Activated CD8-positive, alpha-beta memory T cell treated with anti-CD3 and anti-CD28 coated beads for 36 hours (primary cell): Measurements from ENCODE around the gene ANKRD65. TPM values are rescaled to one million over a fixed set of nuclear protein-coding genes. Genes with fewer than 3 reads are reported as not detected.
"Not testable (repeated sequence)": the region's sequence is repeated elsewhere in the genome, so short reads cannot be mapped to it uniquely, and the experiment has no call there.

Experiments
- CTCF ChIA-PET: fragments of 350-600 bp; sonication (Branson Sonifier 250); formaldehyde crosslinking; loops from one replicate; lab custom pipeline; 2021; ENCODE audit warnings: antibody characterized with exemption; lab: Charles Lee
- POLR2A ChIA-PET: fragments of 350-600 bp; sonication (Branson Sonifier 250); formaldehyde crosslinking; loops from one replicate; lab custom pipeline; 2021; ENCODE audit warnings: antibody characterized with exemption; lab: Charles Lee
- total RNA-seq, 2 experiments: library from RNA; stranded (reverse); gene quantifications; one replicate each; pipeline ENCODE4 v1.2.3, GENCODE V29; 2021

Gene ANKRD65
- total RNA-seq, 2 experiments from 2014 or later = not detected

- CTCF ChIA-PET, POLR2A ChIA-PET: not testable (repeated sequence)
These were observed 25.6 kb upstream of the ANKRD65 start for GRCh38 chr1:1446631-1447030.

DNA sequence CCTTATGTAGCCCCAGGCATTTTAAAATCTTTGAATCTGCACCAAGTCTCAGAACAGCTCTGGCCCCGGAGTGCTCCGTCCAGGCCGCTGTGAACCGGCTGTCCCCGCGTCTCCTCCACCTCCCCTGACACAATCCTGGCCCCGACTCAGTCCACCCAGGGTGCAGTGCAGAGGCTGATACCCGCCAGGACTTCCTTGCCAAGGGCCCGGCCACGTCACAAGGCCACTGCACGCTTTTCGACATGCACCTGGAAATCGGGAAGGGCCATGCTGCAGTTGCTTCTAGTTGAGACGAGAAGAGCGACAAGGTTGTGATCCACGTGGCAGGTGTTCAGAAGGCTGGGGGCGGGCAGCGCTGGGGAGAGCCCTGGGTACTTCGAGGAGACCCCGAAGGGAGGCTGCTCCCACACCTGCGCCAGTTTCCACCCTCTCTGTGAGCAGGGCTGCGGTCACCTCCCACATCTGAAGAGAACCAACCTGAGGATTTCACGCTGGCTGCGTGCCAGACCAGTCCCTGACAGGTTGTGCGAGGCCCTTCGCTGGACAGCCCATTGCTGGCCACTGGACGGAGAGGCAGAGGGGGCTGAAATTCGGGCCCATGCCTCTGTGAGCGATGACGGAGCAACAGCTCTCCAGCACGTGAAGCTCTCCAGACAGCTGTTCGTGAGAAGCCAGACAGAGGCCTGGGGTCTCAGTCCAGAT, 21.1 kb upstream of the ANKRD65 start:
- POLR2A ChIA-PET = no interaction called here
- CTCF ChIA-PET = interaction anchor here (0.9 to 1.7 kb wide), 4 partner anchors 14 to 60 kb away, joined by 3 to 6 read pairs (median 4); partner anchors contain the start of gene CCNL2

DNA sequence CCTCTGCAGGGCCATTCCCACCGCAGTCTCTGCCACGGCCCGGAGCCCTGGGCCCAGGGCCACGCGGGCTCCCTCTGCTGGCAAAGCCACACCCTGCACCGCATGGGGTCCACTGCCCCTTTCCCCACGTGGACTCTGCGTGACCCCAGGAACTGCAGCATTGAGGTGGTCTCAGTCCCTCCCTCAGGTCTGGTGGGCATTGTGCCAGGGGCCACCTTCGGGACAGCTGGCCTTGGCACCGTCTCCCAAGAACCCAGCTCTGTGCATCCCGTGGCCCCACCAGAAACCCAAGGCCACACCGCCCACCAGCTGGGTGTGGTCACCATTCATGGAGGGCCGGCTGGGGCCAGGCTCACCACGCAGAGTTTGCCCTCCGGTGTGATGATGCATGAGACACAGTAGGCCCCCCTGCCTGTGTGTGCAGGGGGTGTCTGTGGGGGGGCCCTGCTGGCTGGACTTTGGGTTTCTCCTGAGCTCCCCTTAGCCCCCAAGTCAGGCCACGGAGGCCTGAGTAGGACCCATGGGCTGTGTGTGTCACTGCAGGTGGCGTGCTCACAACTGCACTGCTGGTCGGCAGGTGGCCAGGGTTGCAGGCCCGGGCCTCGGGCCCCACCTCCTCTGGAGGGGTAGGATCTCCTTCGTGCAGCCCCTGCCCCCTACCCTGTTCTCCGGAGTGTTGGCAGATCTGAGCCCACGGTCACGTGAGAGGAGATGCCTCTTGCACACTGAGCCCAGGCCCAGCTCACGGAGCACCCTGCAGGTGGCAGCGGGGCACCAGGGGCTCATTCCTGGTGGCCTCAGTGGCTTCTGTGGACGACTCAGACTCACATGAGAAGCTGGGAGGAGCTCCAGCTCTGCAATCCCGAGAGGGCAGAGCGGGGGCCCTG, 20.2 kb upstream of the ANKRD65 start:
- ChIA-PET POLR2A (no interaction called here), CTCF (interaction anchor here (0.6 to 1.7 kb wide), 13 partner anchors 9 to 151 kb away, joined by 3 to 6 read pairs (median 4); partner anchors contain the start of gene CCNL2)

GRCh38 chr1:1440262-1441001, 19.4 kb upstream of the ANKRD65 start:
- ChIA-PET POLR2A (no interaction called here), CTCF (interaction anchor here (0.6 to 1.5 kb wide), 9 partner anchors 8 to 152 kb away, joined by 3 to 5 read pairs (median 4); partner anchors contain the start of gene CCNL2)

GRCh38 chr1:1439546-1440261, 18.6 kb upstream of the ANKRD65 start:
- ChIA-PET CTCF (interaction anchor here (1.0 to 1.4 kb wide), 2 partner anchors 11 to 64 kb away, joined by 3 read pairs; no protein-coding TSS in a partner anchor), POLR2A (no interaction called here)

DNA sequence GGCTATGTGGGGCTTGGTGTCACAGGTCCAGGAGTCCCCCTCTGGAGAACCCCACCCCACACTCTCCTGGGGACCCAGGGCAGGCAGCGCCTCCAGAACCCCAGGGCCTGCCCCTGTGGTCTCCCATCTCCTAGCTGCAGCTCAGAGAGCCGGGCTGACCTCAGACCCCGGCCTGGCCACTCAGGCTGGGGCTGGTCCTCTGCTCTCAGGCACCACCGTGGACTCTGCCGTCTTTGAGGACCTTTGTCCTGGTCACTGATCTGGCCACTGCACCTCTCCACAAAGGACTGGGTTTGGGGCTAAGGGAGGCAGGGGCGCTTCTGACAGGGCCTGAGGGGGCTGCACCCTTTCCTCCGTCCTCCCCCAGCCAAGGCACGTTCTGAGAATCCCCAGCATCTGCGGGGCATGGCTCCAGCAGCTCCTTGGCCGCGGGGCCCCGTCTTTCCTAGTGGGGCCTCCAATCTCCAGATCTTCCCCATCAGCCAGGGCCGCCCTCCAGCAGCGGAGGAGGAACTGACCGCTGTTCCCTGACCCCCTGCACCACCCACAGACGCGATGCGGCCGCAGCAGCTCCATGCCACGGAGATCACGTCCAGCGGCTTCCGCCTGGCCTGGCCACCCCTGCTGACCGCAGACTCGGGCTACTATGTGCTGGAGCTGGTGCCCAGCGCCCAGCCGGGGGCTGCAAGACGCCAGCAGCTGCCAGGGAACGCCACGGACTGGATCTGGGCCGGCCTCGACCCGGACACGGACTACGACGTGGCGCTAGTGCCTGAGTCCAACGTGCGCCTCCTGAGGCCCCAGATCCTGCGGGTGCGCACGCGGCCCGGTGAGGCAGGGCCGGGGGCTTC, 17.7 kb upstream of the ANKRD65 start:
- POLR2A ChIA-PET = no interaction called here
- CTCF ChIA-PET = interaction anchor here (0.8 kb wide), 1 partner anchor 470 kb away, joined by 3 read pairs; no protein-coding TSS in a partner anchor

DNA sequence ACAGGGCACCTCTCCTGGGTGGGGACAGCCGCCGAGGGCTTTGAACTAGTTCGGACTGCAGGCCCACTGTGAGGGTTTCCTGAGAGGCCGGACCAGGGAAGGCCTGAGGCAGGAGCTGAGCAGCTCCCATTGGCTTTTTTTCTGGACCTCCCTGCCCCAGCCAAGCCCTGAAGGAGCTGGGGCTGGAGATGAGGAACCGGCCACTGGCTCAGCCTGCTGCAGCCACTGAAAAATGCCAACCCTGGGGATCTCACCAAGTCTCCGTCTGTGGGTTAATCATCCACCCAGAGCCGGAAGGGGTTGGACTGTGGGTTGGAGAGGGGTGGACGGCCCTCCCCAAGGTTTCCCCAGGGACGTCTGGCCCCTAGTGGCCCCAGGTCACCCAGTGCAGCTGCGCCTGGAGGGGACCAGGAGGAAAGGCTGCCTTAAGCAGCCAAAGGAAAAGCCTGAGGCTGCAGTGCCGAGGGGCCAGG, 16.9 kb upstream of the ANKRD65 start:
- ChIA-PET POLR2A (interaction anchor here (0.6 kb wide), 1 partner anchor 304 kb away, joined by 3 read pairs; no protein-coding TSS in a partner anchor), CTCF (interaction anchor here (0.8 to 1.0 kb wide), 2 partner anchors 143 to 471 kb away, joined by 3 read pairs; no protein-coding TSS in a partner anchor)

DNA sequence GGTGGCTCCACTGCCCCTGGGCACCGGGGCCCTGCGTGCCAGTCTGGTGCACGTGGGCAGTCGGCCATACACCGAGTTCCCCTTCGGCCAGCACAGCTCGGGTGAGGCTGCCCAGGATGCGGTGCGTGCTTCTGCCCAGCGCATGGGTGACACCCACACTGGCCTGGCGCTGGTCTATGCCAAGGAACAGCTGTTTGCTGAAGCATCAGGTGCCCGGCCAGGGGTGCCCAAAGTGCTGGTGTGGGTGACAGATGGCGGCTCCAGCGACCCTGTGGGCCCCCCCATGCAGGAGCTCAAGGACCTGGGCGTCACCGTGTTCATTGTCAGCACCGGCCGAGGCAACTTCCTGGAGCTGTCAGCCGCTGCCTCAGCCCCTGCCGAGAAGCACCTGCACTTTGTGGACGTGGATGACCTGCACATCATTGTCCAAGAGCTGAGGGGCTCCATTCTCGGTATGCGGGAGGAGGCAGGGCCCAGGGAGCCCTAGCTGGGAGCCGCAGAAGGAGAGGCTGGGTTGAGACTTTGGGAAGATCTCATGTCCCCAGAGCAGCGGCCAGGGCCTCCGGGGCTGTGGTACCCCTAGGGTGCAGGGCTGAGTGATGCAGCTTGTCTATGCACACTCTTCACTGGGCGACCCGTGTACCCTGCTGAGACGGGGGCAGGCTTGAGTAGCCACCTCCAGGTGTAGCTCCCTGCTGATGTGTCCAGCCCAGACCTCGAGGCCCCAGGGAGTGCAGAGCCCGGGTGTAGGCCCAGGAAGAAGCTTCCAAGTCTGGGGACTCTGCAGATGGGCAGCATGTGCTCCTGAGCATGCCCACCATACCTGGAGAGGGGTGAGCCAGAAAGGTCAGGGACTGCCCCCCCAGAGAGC, 16.2 kb upstream of the ANKRD65 start:
- POLR2A ChIA-PET = no interaction called here
- CTCF ChIA-PET = interaction anchor here (0.8 to 1.0 kb wide), 2 partner anchors 142 to 471 kb away, joined by 3 read pairs; no protein-coding TSS in a partner anchor

GRCh38 chr1:1436630-1437032, 15.6 kb upstream of the ANKRD65 start:
- CTCF ChIA-PET = interaction anchor here (1.0 kb wide), 1 partner anchor 142 kb away, joined by 3 read pairs; no protein-coding TSS in a partner anchor
- POLR2A ChIA-PET = no interaction called here

- POLR2A ChIA-PET = no interaction called here
- CTCF ChIA-PET = no interaction called here
These were observed 15.0 kb upstream of the ANKRD65 start for GRCh38 chr1:1435911-1436629.

- ChIA-PET CTCF (no interaction called here), POLR2A (interaction anchor here (0.6 kb wide), 1 partner anchor 31 kb away, joined by 3 read pairs; no protein-coding TSS in a partner anchor)
These were observed 14.2 kb upstream of the ANKRD65 start, which contains the start of gene VWA1 for GRCh38 chr1:1435106-1435903. TSS of gene VWA1 (plus strand) at chr1:1435690. CDS start at chr1:1435749, 59 bp downstream.

DNA sequence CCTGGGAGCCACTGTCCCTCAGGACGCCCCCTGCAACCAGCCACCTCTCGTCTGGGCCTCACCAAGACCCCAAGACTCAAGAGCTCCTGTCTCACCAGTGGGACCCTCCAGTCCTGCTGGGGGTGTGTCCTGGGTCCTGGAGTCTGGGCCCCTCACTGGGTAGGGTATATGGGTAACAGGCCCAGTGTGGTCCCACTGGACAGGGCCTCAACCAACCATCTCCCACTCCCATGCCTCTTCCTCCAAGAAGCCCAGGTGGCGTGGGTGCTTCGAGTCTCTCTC, 13.7 kb upstream of the ANKRD65 start:
- ChIA-PET POLR2A (interaction anchor here (0.6 kb wide), 1 partner anchor 30 kb away, joined by 3 read pairs; no protein-coding TSS in a partner anchor), CTCF (interaction anchor here (1.2 to 1.5 kb wide), 2 partner anchors 27 to 32 kb away, joined by 3 read pairs; no protein-coding TSS in a partner anchor)

DNA sequence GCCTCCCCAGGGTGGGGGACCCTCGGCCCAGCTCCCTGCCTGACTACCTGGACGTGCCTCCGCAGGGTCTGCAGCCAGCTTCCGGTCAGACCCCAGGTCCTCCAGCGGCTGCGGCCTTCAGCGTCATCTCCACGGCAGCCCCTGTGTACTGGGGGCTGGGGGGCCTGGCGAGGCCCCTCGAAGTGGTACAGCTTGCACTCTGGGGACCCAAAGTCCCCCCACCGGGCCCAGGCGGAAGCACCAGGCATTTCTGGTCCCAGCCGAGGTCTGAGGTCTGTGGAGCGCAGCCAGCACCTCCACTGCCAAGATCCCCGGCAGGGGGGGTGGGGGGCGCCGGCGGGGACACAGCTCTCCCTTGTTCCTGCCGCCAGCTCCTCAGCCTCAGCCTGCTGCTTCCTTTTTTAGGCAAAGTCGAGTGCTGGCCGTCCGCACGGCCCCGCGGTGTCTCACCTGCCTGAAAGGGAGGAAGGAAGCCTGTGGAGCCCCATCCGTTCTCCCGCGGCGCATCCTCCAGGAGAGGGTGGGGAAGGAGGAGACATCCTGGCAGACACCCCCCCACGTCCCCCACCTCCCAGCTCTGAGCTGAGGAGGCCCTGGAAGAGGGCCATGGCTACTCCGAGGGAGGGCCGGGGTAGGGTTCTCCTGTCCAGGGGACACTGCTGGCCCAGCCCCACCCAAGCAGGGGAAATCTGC, 13.2 kb upstream of the ANKRD65 start:
- ChIA-PET POLR2A (interaction anchor here (0.6 kb wide), 1 partner anchor 30 kb away, joined by 3 read pairs; no protein-coding TSS in a partner anchor), CTCF (interaction anchor here (1.2 to 1.5 kb wide), 2 partner anchors 26 to 32 kb away, joined by 3 read pairs; no protein-coding TSS in a partner anchor)

DNA sequence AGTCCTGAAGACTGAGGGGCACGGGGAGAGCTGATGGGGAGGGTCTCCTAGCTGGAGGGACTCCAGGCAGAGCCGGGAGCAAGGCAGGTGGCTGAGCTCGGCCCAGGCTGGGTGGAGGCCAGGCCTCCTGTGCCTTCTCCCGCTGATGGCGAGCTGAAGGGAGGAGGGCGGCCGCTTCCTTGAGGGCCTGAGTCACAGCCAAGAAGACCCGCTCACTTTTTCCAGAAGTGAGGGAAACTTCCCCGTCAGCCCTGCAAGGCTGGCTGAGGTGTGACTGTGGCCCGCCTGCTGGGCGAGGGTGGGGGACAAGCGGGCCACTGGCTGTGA, 12.7 kb upstream of the ANKRD65 start:
- CTCF ChIA-PET = interaction anchor here (1.2 to 1.5 kb wide), 2 partner anchors 26 to 31 kb away, joined by 3 read pairs; no protein-coding TSS in a partner anchor
- POLR2A ChIA-PET = no interaction called here
